ENCODE data around the gene TOMM5. TPM values are rescaled to one million over a fixed set of nuclear protein-coding genes. Genes with fewer than 3 reads are reported as not detected.
A peak's percentile ranks its signal among the peaks of the same experiment; 100 is the strongest.

The TOMM5 gene
- 82.7 TPM for total RNA-seq
- long read RNA-seq, transcript TOMM5-201 (2 exons, 751 nt): major isoform, 16 of 17 reads
- long read RNA-seq, partial matches to known transcripts: 0 of 17 reads
- long read RNA-seq, other reads (novel, unspliced or antisense): 0 of 17 reads

GRCh38 chr9:37592108-37592951 lies at the start of gene TOMM5:
Gene TOMM5, minus strand, starts transcription at chr9:37592597. Its CDS starts 65 bp downstream, at chr9:37592532.
- peak; percentile 97 for DNase-seq (ENCODE audit: low spot score)

- DNase-seq (ENCODE audit: low spot score): no peak
These were observed 48.9 kb upstream of the TOMM5 start for GRCh38 chr9:37641331-37641730.

- DNase-seq (ENCODE audit: low spot score): no peak
These were observed 47.8 kb upstream of the TOMM5 start for GRCh38 chr9:37640246-37640645.

- DNase-seq (ENCODE audit: low spot score): no peak
These were observed 47.4 kb upstream of the TOMM5 start for GRCh38 chr9:37639841-37640240.

- DNase-seq (ENCODE audit: low spot score): no peak
These were observed 46.8 kb upstream of the TOMM5 start for GRCh38 chr9:37639109-37639762.

- DNase-seq (ENCODE audit: low spot score): no peak
These were observed 44.4 kb upstream of the TOMM5 start for GRCh38 chr9:37636511-37637448.

- no peak for DNase-seq (ENCODE audit: low spot score)
These were observed 43.4 kb upstream of the TOMM5 start for GRCh38 chr9:37635808-37636207.

- DNase-seq (ENCODE audit: low spot score): no peak
These were observed 40.1 kb upstream of the TOMM5 start for GRCh38 chr9:37632479-37632878.

GRCh38 chr9:37626708-37627292 lies 34.4 kb upstream of the TOMM5 start:
- no peak for DNase-seq (ENCODE audit: low spot score)

- no peak for DNase-seq (ENCODE audit: low spot score)
These were observed 33.4 kb upstream of the TOMM5 start for GRCh38 chr9:37625758-37626147.

GRCh38 chr9:37625036-37625757 lies 32.8 kb upstream of the TOMM5 start:
- no peak for DNase-seq (ENCODE audit: low spot score)

GRCh38 chr9:37624073-37624472 lies 31.7 kb upstream of the TOMM5 start:
- DNase-seq (ENCODE audit: low spot score): no peak

- DNase-seq (ENCODE audit: low spot score): no peak
These were observed 30.9 kb upstream of the TOMM5 start for GRCh38 chr9:37623267-37623666.

GRCh38 chr9:37622462-37622861 lies 30.1 kb upstream of the TOMM5 start:
- no peak for DNase-seq (ENCODE audit: low spot score)

GRCh38 chr9:37621273-37622121 lies 29.1 kb upstream of the TOMM5 start:
- no peak for DNase-seq (ENCODE audit: low spot score)

- DNase-seq (ENCODE audit: low spot score): no peak
These were observed 28.0 kb upstream of the TOMM5 start for GRCh38 chr9:37620396-37620795.

- no peak for DNase-seq (ENCODE audit: low spot score)
These were observed 27.4 kb upstream of the TOMM5 start for GRCh38 chr9:37619806-37620205.

- DNase-seq (ENCODE audit: low spot score): no peak
These were observed 26.4 kb upstream of the TOMM5 start for GRCh38 chr9:37618817-37619216.

GRCh38 chr9:37617832-37618231 lies 25.4 kb upstream of the TOMM5 start:
- no peak for DNase-seq (ENCODE audit: low spot score)
